NCI-H82 treated with DMSO at 0.1 percent for 48 hours (cell line): ENCODE results near the gene KIF26A.
"Not testable (repeated sequence)": the region's sequence is repeated elsewhere in the genome, so short reads cannot be mapped to it uniquely, and the experiment has no call there.

ENCODE experiments used
- DNase-seq: peaks from one replicate; lab custom pipeline; 2025; ENCODE audit not compliant: unreplicated experiment; lab: John Stamatoyannopoulos, UW

KIF26A gene

GRCh38 chr14:104142946-104143470 lies 4.6 kb downstream of the KIF26A start:
- DNase-seq: no peak

- DNase-seq: no peak
Measured at GRCh38 chr14:104143521-104144452, 5.4 kb downstream of the KIF26A start.

GRCh38 chr14:104144453-104144790 lies 6.0 kb downstream of the KIF26A start:
- DNase-seq: no peak

- DNase-seq: no peak
Measured at GRCh38 chr14:104144911-104145825, 6.8 kb downstream of the KIF26A start.

- DNase-seq: no peak
Measured at GRCh38 chr14:104145826-104146601, 7.6 kb downstream of the KIF26A start.

GRCh38 chr14:104146651-104147345 lies 8.4 kb downstream of the KIF26A start:
- DNase-seq: no peak

- no peak for DNase-seq
Measured at GRCh38 chr14:104147346-104148125, 9.1 kb downstream of the KIF26A start.

DNA sequence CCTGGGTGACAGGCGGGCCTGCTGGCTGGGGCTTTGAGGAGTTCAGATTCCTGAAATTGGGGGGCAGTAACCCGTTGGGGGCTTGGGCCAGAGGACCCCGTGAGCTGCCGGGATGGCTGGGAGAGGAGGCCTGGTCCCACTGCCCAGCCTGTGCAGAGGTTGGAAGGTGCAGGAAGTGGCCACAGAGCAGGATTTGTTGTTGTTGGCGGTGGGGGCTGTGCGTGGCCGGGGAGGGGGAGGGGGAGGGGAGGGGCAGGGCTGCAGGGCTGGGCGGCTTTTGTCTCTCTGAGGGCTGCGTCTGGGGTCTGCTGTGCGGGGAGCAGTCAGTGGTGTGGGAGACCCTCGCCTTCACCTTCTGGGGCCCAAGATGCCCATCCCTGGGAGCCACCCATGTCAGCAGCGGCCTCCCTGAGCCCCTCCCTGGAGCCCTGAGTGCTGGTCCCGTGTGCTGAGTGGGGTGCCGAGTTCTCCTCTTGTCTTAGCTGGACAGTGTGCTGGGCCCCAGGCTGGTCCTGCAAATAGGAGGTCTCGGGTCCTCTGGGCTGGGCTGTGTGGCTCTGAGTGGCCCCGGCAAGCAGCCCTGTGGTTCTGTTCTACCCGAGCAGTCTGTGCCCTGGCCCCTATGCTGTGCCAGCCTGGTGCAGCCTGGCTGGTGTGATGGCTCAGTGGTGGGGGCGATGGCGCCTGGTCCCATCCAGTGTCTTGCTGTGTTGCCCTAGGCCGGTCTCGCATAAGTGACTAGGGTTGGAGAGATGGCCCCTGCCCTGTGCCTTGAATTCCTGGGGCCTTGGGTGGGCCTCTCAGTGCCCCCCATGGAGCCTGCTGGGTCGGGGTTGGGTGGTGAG lies 10.3 kb downstream of the KIF26A start:
- no peak for DNase-seq

DNA sequence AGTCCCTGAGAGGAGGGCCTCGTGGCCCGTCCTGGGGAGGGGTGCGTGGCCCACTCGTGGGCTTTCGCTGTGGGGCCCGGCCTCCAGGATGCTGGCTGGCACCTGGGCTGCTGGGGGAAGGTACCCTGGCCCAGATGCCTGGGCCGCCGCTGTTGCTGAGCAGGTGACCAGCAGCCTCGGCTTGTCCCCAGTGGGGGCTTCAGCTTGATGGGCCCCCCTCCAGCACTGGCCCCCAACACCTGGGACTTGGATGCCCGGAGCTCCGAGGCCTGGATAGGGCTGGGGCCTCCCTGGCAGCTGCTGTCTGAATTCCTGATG lies 10.8 kb downstream of the KIF26A start:
- no peak for DNase-seq

DNA sequence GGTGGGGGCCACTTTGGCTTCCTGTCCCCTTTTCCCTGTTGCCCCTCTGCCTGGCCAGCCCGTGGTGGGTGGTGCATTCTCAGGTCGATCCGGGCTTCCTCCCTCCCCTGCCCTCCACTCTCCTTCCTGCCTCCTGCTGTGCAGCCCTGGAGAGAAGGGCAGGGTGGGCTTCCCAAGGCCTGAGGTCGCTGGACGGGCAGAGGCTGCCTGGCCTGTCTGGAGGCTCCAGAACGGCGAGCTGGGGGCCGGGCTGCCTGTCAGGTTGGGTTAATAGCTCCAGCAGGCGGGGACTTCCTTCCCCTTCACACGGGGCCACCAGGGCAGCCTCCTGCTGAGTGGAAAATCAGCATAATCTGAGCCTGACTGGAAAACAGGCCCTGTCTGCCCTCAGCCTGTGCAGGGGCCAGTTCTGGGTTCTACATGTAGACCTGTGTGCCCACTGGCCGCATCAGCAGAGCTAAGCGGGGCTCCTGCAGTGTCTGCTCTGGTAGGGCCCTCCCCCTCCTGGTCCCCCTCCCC lies 11.3 kb downstream of the KIF26A start:
- DNase-seq: no peak

DNA sequence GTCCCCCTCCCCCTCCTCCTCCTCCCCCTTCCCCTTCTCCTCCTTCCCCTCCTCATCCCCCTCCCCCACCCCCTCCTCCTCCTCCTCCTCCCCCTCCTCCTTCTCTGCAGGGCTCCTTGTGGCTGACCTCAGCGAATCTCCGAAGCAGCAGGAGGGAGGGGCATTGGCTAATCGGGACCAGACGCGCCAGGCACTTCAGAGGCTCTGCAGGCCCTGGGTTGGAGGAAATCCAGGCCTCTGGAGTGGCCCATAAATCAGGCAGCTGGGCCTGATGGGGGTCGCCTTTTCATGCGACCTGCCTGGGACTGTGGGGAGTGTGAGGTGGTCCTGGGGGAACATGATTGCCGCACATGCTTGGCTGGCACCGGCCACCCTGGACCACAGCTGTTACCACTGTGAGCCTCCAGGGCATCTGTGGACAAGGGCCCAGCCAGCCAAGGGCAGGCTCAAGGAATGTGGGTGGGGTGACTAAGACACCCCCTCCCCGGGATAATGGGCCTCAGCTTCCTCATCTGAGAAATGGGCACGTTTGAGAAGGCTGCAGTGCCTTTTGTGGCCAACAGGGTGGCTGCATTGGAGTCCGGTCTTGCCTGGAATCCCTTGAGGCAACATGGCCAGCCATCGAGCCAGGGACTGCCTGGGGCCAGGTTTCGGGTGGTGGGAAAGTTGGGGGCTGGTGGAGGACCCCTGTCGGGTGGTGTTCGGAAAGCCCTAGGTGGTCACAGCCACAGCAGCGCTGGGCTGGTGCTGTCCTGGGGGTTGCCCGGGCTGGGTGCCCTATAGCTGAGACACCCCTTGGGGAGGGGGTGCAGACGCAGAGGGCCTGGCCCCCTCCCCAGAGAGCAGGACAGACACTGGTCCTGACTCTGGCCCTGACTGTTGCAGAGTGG lies 12.0 kb downstream of the KIF26A start:
- peak; percentile 1 for DNase-seq

DNA sequence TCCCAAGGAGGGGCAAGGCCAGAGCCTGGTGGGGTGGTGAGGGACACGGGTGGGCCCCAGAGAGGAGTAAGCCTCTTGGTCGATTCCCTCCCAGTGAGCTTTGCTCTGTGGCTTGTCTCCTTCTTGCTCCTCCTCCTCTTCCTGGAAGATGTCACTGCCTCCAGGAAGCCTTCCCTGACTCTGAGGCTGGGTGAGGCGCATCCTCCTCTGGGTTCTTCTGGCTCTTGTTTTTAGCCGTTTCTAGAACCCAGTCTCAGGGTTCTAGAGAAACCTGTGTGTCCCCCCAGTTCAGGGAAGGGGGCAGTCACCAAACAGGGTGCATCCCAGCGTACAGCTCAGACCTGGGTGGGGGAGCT lies 12.6 kb downstream of the KIF26A start:
- no peak for DNase-seq

- no peak for DNase-seq
Measured at GRCh38 chr14:104151566-104152245, 13.3 kb downstream of the KIF26A start.

- DNase-seq: no peak
Measured at GRCh38 chr14:104152246-104152575, 13.8 kb downstream of the KIF26A start.

GRCh38 chr14:104152686-104153393 lies 14.5 kb downstream of the KIF26A start:
- no peak for DNase-seq

DNA sequence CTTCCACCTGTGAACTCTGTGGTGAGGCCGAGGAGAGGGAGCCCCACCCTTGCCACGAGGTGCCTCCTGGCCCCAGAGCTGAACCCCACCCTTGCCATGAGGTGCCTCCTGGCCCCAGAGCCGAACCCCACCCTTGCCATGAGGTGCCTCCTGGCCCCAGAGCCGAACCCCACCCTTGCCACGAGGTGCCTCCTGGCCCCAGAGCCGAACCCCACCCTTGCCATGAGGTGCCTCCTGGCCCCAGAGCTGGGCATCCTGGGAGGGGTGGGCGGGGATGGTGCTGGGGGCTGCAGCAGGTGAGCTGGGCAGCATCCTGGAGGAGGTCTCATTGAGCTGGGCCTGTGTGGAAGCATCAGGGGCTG lies 15.0 kb downstream of the KIF26A start:
- not testable (repeated sequence) for DNase-seq

DNA sequence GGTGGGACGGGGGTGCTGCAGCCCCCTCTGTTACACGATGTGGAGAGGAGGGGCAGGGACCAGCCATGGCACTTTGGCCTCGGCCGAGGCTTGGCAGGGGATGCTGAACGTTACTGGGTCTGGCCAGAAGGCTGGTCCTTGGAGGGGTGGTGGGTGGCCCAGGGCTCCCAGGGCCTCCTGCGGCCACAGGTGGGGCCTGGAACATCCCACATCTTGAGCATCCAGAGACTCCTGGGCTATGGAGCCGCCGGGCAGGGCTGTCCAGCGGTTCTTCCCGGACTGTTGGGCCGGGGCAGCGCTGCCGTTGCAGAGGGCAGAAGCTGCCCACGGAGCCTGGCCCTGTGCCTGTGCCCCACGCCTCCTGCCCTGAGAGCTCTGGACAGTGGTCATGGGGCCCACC lies 15.9 kb downstream of the KIF26A start:
- no peak for DNase-seq
